Keratinocyte (primary cell): ENCODE measurements around the gene HIGD1C. TPM values are rescaled to one million over a fixed set of nuclear protein-coding genes. Genes with fewer than 3 reads are reported as not detected.

Experiments used
- DNase-seq: peaks from one replicate; pipeline ENCODE4 v3.0.0-alpha.2; 2011; ENCODE audit warnings: low read depth, missing footprints, low spot score
- FAIRE-seq: peaks from 2 replicates; lab custom pipeline; 2011; peaks lifted over from hg19 to GRCh38; lab: Jason Lieb, UNC
- H2AFZ ChIP-seq: 2 replicates; pipeline ENCODE4 v1.6.0; 2012; ENCODE audit warnings: low read length, control low read depth, inconsistent platforms; ENCODE audit not compliant: control insufficient read depth
- H3K27ac ChIP-seq: 2 replicates; pipeline ENCODE4 v1.5.1; 2011; ENCODE audit warnings: low read length; ENCODE audit not compliant: control insufficient read depth, insufficient read depth
- H3K27me3 ChIP-seq: 3 replicates; pipeline ENCODE4 v1.6.0; 2011; ENCODE audit warnings: low read length; ENCODE audit not compliant: control insufficient read depth, insufficient read depth; ENCODE audit errors: extremely low read depth
- H3K36me3 ChIP-seq, 2 experiments: 2 replicates in 1 of 2; 3 replicates in 1 of 2; pipeline ENCODE4 v1.5.1; 2011; ENCODE audit warnings: low read length in 2 of 2, mild to moderate bottlenecking in 1 of 2; ENCODE audit not compliant: control insufficient read depth in 2 of 2, insufficient read depth in 2 of 2; ENCODE audit errors: extremely low read depth in 1 of 2
- H3K4me1 ChIP-seq: 3 replicates; pipeline ENCODE4 v1.5.1; 2011; ENCODE audit warnings: low read length; ENCODE audit not compliant: control insufficient read depth, insufficient read depth; ENCODE audit errors: extremely low read depth
- H3K4me2 ChIP-seq: 3 replicates; pipeline ENCODE4 v1.6.0; 2011; ENCODE audit warnings: low read depth, low read length; ENCODE audit not compliant: control insufficient read depth, insufficient read depth; ENCODE audit errors: extremely low read depth
- H3K4me3 ChIP-seq, 3 experiments: fragments of 200-600 bp in 1 of 3; sonication (generic) in 1 of 3; 2 replicates in 2 of 3; 3 replicates in 1 of 3; pipeline ENCODE4 v1.5.1; 2011 to 2016; ENCODE audit warnings: low read length in 3 of 3, mild to moderate bottlenecking in 3 of 3, control low read depth in 2 of 3, inconsistent platforms in 1 of 3, low read depth in 1 of 3, mixed read lengths in 1 of 3, mixed run types in 1 of 3, moderate library complexity in 1 of 3; ENCODE audit not compliant: control insufficient read depth in 2 of 3, insufficient read depth in 2 of 3; ENCODE audit errors: extremely low read depth in 1 of 3
- H3K79me2 ChIP-seq: 2 replicates; pipeline ENCODE4 v1.6.0; 2012; ENCODE audit warnings: low read length; ENCODE audit not compliant: control insufficient read depth, insufficient read depth
- H3K9ac ChIP-seq: 3 replicates; pipeline ENCODE4 v1.6.0; 2011; ENCODE audit warnings: low read length; ENCODE audit not compliant: control insufficient read depth, insufficient read depth; ENCODE audit errors: extremely low read depth
- H3K9me1 ChIP-seq: 3 replicates; pipeline ENCODE4 v1.6.0; 2011; ENCODE audit warnings: low read length; ENCODE audit not compliant: control insufficient read depth, insufficient read depth; ENCODE audit errors: extremely low read depth
- H3K9me3 ChIP-seq: 2 replicates; pipeline ENCODE4 v1.5.1; 2012; ENCODE audit warnings: low read depth, low read length; ENCODE audit not compliant: control insufficient read depth
- H4K20me1 ChIP-seq: 3 replicates; pipeline ENCODE4 v1.6.0; 2011; ENCODE audit warnings: low read length; ENCODE audit not compliant: control insufficient read depth, insufficient read depth; ENCODE audit errors: extremely low read depth
- CTCF ChIP-seq, 3 experiments: IDR thresholded peaks in 1 of 3; conservative IDR thresholded peaks in 1 of 3; optimal IDR thresholded peaks in 1 of 3; 2 replicates in 2 of 3; 3 replicates in 1 of 3; pipeline versions ENCODE3 to v1.5.1; 2011; ENCODE audit warnings: low read length in 3 of 3, mild to moderate bottlenecking in 3 of 3, moderate library complexity in 2 of 3, control low read depth in 1 of 3, inconsistent platforms in 1 of 3; ENCODE audit not compliant: insufficient read depth in 2 of 3; ENCODE audit errors: extremely low read depth in 1 of 3
- EZH2 ChIP-seq: IDR thresholded peaks from one replicate; pipeline ENCODE4 v1.6.1; 2012; ENCODE audit warnings: inconsistent platforms, mild to moderate bottlenecking, low read length, moderate library complexity
- dilution Hi-C: fragments of 300-500 bp; cut with MboI; formaldehyde crosslinking; loops from one replicate; pipeline ENCODE4 v1.7.0; 2020; ENCODE audit warnings: low sequenced_read_pairs; ENCODE audit not compliant: extremely low pct_ligation_motif_present
- polyA plus RNA-seq, 5 experiments: library from polyadenylated mRNA; depleted of rRNA in 3 of 5; stranded (reverse) in 3 of 5; stranded (forward) in 1 of 5; unstranded in 1 of 5; fragments of >200 nt; gene quantifications; 1 replicate in 1 of 5; 2 replicates in 3 of 5; 3 replicates in 1 of 5; pipeline versions ENCODE4 v1.2.1 to v1.2.3, GENCODE V29; 2011 to 2012; ENCODE audit warnings: missing spikeins in 2 of 5, low read depth in 1 of 5, low replicate concordance in 1 of 5

HIGD1C gene
- polyA plus RNA-seq, 1 donor (not counting 4 experiments of a cell fraction or from before 2014, with no cell fraction given): not detected

DNA sequence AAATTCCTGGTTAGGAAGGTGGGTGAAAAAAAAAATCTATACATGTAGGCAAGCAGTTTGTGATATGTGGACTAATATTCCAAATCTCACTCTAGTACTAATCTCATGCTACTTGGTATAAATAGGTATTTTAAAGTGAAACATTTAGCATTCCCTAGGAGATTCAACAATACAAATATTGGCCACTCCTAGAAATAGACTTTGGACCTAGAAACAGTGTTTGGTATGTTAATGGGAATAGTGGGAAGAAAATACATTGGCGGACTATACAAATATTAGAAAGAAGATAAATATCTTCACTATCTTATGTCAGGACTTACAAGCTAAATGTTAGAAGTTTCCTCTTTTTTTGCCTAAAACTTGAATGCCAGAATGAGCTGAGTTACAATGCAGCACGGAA lies 28.2 kb downstream of the HIGD1C start:
- H2AFZ ChIP-seq: no peak overlapping the region
- TF ChIP-seq CTCF (optimal IDR thresholded peaks at IDR 0.05 in 1 of 3, IDR thresholded peaks at IDR 0.05 in 1 of 3, conservative IDR thresholded peaks at IDR 0.05 in 1 of 3; ENCODE audit: extremely low read depth in 1 of 3, insufficient read depth in 2 of 3, low read length in 3 of 3): no peak
- no peak for TF ChIP-seq EZH2
- dilution Hi-C loops: no loop called here
- FAIRE-seq: no peak
- no peaks in the 10 kb centered on the region for H3K36me3 ChIP-seq
- no peak for DNase-seq
- H3K9me1 ChIP-seq: no peaks in the 10 kb centered on the region
- H3K4me1 ChIP-seq: no peaks in the 10 kb centered on the region
- H3K27ac ChIP-seq: no peak overlapping the region
- no peaks in the 10 kb centered on the region for H3K79me2 ChIP-seq
- no peaks in the 10 kb centered on the region for H3K27me3 ChIP-seq
- H4K20me1 ChIP-seq: no peaks in the 10 kb centered on the region
- H3K9ac ChIP-seq: no peak overlapping the region
- no peak overlapping the region for H3K4me3 ChIP-seq
- no peaks in the 10 kb centered on the region for H3K9me3 ChIP-seq
- no peak overlapping the region for H3K4me2 ChIP-seq

DNA sequence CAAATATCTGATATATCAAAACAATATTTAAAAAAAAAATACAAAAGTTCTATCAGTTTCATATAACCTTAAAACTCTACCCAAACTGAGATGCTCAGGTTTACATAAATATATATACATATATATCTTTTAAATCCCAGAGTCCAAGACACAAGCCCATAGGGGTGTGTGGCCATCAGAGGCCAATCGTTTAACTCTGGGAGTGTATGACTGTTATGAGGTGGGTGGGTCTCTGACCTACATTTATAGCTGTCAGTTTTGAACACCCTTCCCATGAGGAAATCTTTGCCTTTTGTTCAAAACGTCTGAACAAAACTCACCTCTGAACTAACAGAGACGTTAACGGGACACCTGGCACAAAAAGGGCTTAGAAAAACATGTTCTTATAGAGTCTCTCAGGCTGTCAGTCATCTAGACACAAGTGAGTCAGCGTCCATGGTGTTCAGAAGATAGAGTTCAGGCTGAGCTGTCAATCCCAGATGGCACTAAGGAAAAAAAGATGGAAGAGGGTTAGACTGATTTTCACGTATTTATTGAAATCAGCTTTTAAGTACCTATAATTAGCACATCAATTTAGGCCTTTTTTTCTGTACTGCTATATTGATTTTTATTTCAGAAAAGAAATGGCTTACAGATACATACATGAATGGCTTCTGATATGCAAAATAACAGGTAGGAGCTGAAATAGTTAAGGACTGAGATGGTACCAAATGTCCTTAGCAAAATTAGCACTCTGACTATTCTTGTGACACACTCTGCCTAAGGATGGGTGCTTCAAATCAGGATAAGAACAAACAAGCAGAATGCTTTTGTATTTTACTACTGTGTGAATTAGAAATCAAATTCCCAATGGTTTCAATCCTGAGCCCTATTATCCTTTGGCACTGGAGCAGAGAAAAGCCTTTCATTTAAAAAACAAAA lies 29.2 kb downstream of the HIGD1C start:
- Histone ChIP-seq H2AFZ (no peak overlapping the region), H3K4me1 (no peaks in the 10 kb centered on the region), H3K4me2 (no peak overlapping the region), H3K4me3 (no peak overlapping the region), H3K79me2 (no peaks in the 10 kb centered on the region), H3K27ac (no peak overlapping the region), H4K20me1 (no peaks in the 10 kb centered on the region), H3K36me3 (no peaks in the 10 kb centered on the region), H3K9me1 (no peaks in the 10 kb centered on the region), H3K9me3 (no peaks in the 10 kb centered on the region), H3K27me3 (no peaks in the 10 kb centered on the region), H3K9ac (no peak overlapping the region)
- dilution Hi-C loops: no loop called here
- DNase-seq: no peak
- TF ChIP-seq EZH2 (no peak), CTCF (optimal IDR thresholded peaks at IDR 0.05 in 1 of 3, IDR thresholded peaks at IDR 0.05 in 1 of 3, conservative IDR thresholded peaks at IDR 0.05 in 1 of 3; ENCODE audit: extremely low read depth in 1 of 3, insufficient read depth in 2 of 3, low read length in 3 of 3) (no peak)
- no peak for FAIRE-seq
